Liver (tissue), 3 donors: ENCODE results near the gene NGFR.

Experiments
- ATF3 ChIP-seq: IDR thresholded peaks from 2 replicates; pipeline ENCODE4 v1.6.1; 2016; ENCODE audit warnings: antibody characterized with exemption
- CTCF ChIP-seq: fragments of 150-350 bp; IDR thresholded peaks from 2 replicates; pipeline ENCODE4 v1.5.1; 2017; ENCODE audit warnings: improper control_type of control experiment, low read depth, low read length; ENCODE audit not compliant: missing input control
- EGR1 ChIP-seq, 2 donors: IDR thresholded peaks; 2 replicates each; pipeline ENCODE4 v1.6.1; 2016 to 2018; ENCODE audit warnings: antibody characterized with exemption in 2 of 2, low read depth in 2 of 2
- GABPA ChIP-seq, 2 donors: IDR thresholded peaks in 1 of 2; conservative IDR thresholded peaks in 1 of 2; 2 replicates each; pipeline ENCODE4 v1.6.1; 2016; ENCODE audit warnings: antibody characterized with exemption in 2 of 2, mild to moderate bottlenecking in 1 of 2, moderate library complexity in 1 of 2
- RXRA ChIP-seq, 2 donors: IDR thresholded peaks; 2 replicates each; pipeline ENCODE4 v1.6.1; 2017 to 2018; ENCODE audit warnings: antibody characterized with exemption in 2 of 2, mild to moderate bottlenecking in 1 of 2
- SP1 ChIP-seq: IDR thresholded peaks from 2 replicates; pipeline ENCODE4 v1.6.1; 2018; ENCODE audit warnings: antibody characterized with exemption, mild to moderate bottlenecking
- TAF1 ChIP-seq: conservative IDR thresholded peaks from 2 replicates; pipeline ENCODE4 v1.6.1; 2016; ENCODE audit warnings: antibody characterized with exemption, mild to moderate bottlenecking
- YY1 ChIP-seq: IDR thresholded peaks from 2 replicates; pipeline ENCODE4 v1.6.1; 2016; ENCODE audit warnings: antibody characterized with exemption, mild to moderate bottlenecking
- TF ChIP-seq, protein P1 (sequence below): IDR thresholded peaks from 2 replicates; pipeline ENCODE4 v1.6.1; 2016; ENCODE audit warnings: antibody characterized with exemption
- donor health status: healthy.
- donor health status: healthy.

DNA sequence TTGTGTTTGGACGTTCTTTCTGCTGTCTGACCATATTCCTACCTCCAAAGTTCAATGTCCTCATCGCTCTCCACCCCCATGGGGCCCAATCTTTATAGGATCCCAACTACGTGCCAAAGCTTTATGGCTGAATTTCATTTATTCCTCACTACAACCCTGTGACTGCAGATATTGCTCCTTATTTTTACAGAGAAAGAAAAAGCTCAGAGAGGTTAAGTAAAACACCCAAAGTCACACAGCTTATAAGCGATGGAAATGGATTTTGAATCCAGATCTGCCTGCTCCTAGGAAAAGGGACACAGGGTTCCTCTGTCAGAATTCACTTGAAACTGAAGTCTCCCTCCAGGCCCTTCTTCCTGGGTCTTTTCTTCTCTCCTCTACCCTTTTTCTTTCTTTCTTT lies 9.3 kb downstream of the NGFR start:
- TF ChIP-seq CTCF (no peak), GABPA (IDR thresholded peaks at IDR 0.05 in 1 of 2, conservative IDR thresholded peaks at IDR 0.05 in 1 of 2) (no peak), EGR1 (IDR thresholded peaks at IDR 0.05; ENCODE audit: low read depth in 2 of 2) (no peak), SP1 (no peak), TAF1 (no peak), RXRA (IDR thresholded peaks at IDR 0.05) (no peak), YY1 (no peak), ATF3 (no peak)
- TF ChIP-seq, protein P1, sequence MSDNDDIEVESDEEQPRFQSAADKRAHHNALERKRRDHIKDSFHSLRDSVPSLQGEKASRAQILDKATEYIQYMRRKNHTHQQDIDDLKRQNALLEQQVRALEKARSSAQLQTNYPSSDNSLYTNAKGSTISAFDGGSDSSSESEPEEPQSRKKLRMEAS, result no peak
